Skeletal muscle satellite cell (primary cell): ENCODE measurements around the gene VLDLR.

Experiments used
- H3K27me3 ChIP-seq: 2 replicates; pipeline ENCODE4 v1.7.0; 2013; ENCODE audit warnings: low read length; ENCODE audit not compliant: control insufficient read depth, insufficient read depth
- H3K36me3 ChIP-seq: 2 replicates; pipeline ENCODE4 v1.7.0; 2013; ENCODE audit warnings: mild to moderate bottlenecking, control low read depth, low read length; ENCODE audit not compliant: insufficient read depth
- H3K4me1 ChIP-seq: 2 replicates; pipeline ENCODE4 v1.7.0; 2013; ENCODE audit warnings: low read length; ENCODE audit not compliant: control insufficient read depth, insufficient read depth
- H3K4me2 ChIP-seq: 2 replicates; pipeline ENCODE4 v1.7.0; 2013; ENCODE audit warnings: mild to moderate bottlenecking, low read length
- H3K4me3 ChIP-seq: 2 replicates; pipeline ENCODE4 v1.7.0; 2013; ENCODE audit warnings: low read length
- H3K9ac ChIP-seq: 2 replicates; pipeline ENCODE4 v1.7.0; 2013; ENCODE audit warnings: mild to moderate bottlenecking, low read depth, low read length, moderate library complexity
- H3K9me3 ChIP-seq: replicated peaks from 2 replicates; pipeline ENCODE4 v1.7.0; 2013; ENCODE audit warnings: mild to moderate bottlenecking, control low read depth, low read length

VLDLR gene

GRCh38 chr9:2602704-2603116 is 18.9 kb upstream of the VLDLR start:
- Histone ChIP-seq H3K9me3 (no peaks in the 10 kb centered on the region), H3K36me3 (no peaks in the 10 kb centered on the region), H3K4me3 (no peak overlapping the region), H3K27me3 (no peaks in the 10 kb centered on the region), H3K4me1 (no peaks in the 10 kb centered on the region), H3K9ac (no peak overlapping the region), H3K4me2 (no peak overlapping the region)

- no peak overlapping the region for H3K4me3 ChIP-seq
- no peaks in the 10 kb centered on the region for H3K27me3 ChIP-seq
- no peaks in the 10 kb centered on the region for H3K9me3 ChIP-seq
- no peak overlapping the region for H3K9ac ChIP-seq
- H3K4me1 ChIP-seq = no peaks in the 10 kb centered on the region
- no peaks in the 10 kb centered on the region for H3K36me3 ChIP-seq
- H3K4me2 ChIP-seq = no peak overlapping the region
Measured at GRCh38 chr9:2603621-2604020, 18.0 kb upstream of the VLDLR start.

GRCh38 chr9:2605246-2605645 is 16.3 kb upstream of the VLDLR start:
- no peaks in the 10 kb centered on the region for H3K27me3 ChIP-seq
- no peaks in the 10 kb centered on the region for H3K36me3 ChIP-seq
- H3K4me1 ChIP-seq = no peaks in the 10 kb centered on the region
- no peak overlapping the region for H3K4me2 ChIP-seq
- H3K4me3 ChIP-seq = no peak overlapping the region
- no peak overlapping the region for H3K9ac ChIP-seq
- H3K9me3 ChIP-seq = no peaks in the 10 kb centered on the region

GRCh38 chr9:2608276-2608675 is 13.3 kb upstream of the VLDLR start:
- Histone ChIP-seq H3K4me3 (no peak overlapping the region), H3K9ac (no peak overlapping the region), H3K4me2 (no peak overlapping the region), H3K27me3 (no peaks in the 10 kb centered on the region), H3K36me3 (no peaks in the 10 kb centered on the region), H3K4me1 (no peaks in the 10 kb centered on the region), H3K9me3 (no peaks in the 10 kb centered on the region)

GRCh38 chr9:2610985-2611384 is 10.6 kb upstream of the VLDLR start:
- H3K4me1 ChIP-seq = no peaks in the 10 kb centered on the region
- H3K9ac ChIP-seq = no peak overlapping the region
- no peaks in the 10 kb centered on the region for H3K27me3 ChIP-seq
- H3K36me3 ChIP-seq = no peaks in the 10 kb centered on the region
- H3K4me2 ChIP-seq = no peak overlapping the region
- no peak overlapping the region for H3K4me3 ChIP-seq
- H3K9me3 ChIP-seq = no peaks in the 10 kb centered on the region

- Histone ChIP-seq H3K9me3 (no peaks in the 10 kb centered on the region), H3K36me3 (no peaks in the 10 kb centered on the region), H3K27me3 (no peaks in the 10 kb centered on the region), H3K4me3 (no peak overlapping the region), H3K4me2 (no peak overlapping the region), H3K9ac (no peak overlapping the region), H3K4me1 (no peaks in the 10 kb centered on the region)
Measured at GRCh38 chr9:2611961-2612360, 9.6 kb upstream of the VLDLR start.

DNA sequence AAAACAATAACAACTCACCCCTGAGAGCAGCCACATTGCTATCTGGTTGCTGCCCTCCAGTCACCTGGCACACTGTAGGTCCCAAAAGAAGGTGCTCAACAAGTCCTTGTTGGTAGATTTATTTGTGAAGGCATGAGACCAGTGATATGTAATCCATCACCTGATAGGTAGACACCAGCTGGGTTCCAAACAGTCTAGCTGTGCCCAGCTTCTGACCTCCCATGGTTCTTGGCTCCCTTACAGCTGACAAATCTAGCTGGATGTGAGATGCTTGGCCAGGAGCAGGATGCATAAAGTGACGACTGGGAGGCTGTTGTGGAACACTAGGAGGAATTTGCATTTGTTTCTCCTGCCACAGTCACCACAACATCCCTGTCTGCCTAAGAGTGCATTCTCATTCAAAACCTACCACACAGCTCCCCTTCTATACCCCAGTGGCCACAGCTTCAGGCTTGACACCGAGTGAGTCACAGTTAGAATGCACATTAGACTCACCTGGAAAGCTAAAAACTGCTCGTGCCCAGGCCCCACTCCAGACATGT is 7.8 kb upstream of the VLDLR start:
- Histone ChIP-seq H3K9ac (no peak overlapping the region), H3K4me2 (no peak overlapping the region), H3K9me3 (no peaks in the 10 kb centered on the region), H3K36me3 (no peaks in the 10 kb centered on the region), H3K27me3 (no peaks in the 10 kb centered on the region), H3K4me3 (no peak overlapping the region), H3K4me1 (no peaks in the 10 kb centered on the region)

- Histone ChIP-seq H3K9ac (no peak overlapping the region), H3K4me2 (no peak overlapping the region), H3K9me3 (no peaks in the 10 kb centered on the region), H3K4me3 (no peak overlapping the region), H3K27me3 (peaks cover 8% of the 10 kb centered on the region), H3K4me1 (no peaks in the 10 kb centered on the region), H3K36me3 (no peaks in the 10 kb centered on the region)
Measured at GRCh38 chr9:2615497-2615896, 6.1 kb upstream of the VLDLR start.

GRCh38 chr9:2616692-2617377 is 4.8 kb upstream of the VLDLR start:
- no peak overlapping the region for H3K4me3 ChIP-seq
- H3K9me3 ChIP-seq = no peaks in the 10 kb centered on the region
- peaks cover 14% of the 10 kb centered on the region for H3K27me3 ChIP-seq
- no peaks in the 10 kb centered on the region for H3K36me3 ChIP-seq
- no peak overlapping the region for H3K9ac ChIP-seq
- peaks cover 2% of the 10 kb centered on the region for H3K4me1 ChIP-seq
- no peak overlapping the region for H3K4me2 ChIP-seq

DNA sequence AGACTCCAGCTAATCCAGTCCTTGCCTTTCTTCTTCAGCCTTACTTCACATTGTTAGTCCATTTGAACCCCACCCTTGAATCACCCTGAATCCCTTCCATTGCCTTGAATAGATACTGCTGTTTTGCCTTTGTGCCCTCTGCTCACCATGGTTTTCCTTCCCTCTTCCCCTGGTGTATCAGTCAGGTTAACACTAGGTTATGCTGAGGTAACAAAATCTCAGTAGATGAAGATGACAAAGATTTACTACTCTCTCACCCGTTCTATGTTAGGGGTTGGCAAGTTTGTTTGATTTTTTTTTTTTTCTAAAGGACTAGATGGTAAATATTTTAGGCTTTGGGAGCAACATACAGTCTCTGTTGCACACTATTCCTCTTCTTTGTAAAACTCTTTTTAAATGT is 3.3 kb upstream of the VLDLR start:
- Histone ChIP-seq H3K9me3 (no peaks in the 10 kb centered on the region), H3K4me3 (no peak overlapping the region), H3K9ac (no peak overlapping the region), H3K27me3 (peaks cover 20% of the 10 kb centered on the region), H3K4me2 (no peak overlapping the region), H3K4me1 (peaks cover 12% of the 10 kb centered on the region), H3K36me3 (no peaks in the 10 kb centered on the region)

DNA sequence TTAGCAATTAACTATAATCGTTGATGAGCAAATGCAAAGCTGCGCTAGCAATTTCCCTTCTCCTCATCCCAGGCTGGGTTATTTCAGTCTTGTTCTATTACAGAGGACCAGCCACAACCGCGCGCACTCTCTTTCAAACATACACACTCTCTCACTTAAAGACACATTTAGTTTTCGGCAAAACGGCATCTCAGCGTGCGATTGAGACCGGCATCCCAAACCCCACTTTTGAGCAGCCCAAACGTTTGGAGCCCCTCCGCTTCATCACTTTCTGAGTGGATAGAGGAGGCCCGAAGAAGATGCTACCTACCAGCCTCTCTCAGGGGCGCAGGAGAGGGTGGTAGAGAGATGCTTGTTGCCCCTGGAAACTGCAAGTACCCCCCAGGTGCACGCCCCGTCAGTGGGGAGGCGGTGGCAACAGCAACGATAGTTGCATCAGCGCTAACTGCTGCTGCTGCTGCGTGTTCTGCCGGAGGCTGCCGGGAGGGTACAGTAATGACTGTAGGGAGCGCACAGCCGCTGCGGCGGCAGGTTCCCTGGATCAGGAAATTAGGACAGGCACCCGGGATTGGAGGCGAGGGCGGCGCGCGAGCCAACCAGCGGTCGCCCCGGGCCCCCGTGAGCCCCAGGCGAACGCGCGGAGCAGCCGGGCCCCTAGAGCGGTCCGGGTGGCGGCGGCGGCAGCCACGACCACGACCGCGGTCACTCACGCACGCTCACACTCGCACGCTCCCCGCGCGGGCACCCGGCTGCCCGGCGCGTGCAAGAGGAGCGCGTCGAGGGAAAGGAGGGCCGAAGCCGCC is 467 bp upstream of the VLDLR start:
- H3K4me2 ChIP-seq = peak overlapping the region; percentile 91
- H3K9ac ChIP-seq = no peak overlapping the region
- H3K4me3 ChIP-seq = peak overlapping the region; percentile 74
- H3K27me3 ChIP-seq = peaks cover 24% of the 10 kb centered on the region
- H3K36me3 ChIP-seq = no peaks in the 10 kb centered on the region
- H3K4me1 ChIP-seq = peaks cover 16% of the 10 kb centered on the region
- no peaks in the 10 kb centered on the region for H3K9me3 ChIP-seq
